Measurements from ENCODE around the gene CDHR2. TPM values are rescaled to one million over a fixed set of nuclear protein-coding genes. Genes with fewer than 3 reads are reported as not detected.

The CDHR2 gene
- total and polyA plus RNA-seq, 2 of the 13 experiments (the other 11 are each of a cell fraction or from before 2014, with no cell fraction given) = 17.9 to 20.9 TPM

DNA sequence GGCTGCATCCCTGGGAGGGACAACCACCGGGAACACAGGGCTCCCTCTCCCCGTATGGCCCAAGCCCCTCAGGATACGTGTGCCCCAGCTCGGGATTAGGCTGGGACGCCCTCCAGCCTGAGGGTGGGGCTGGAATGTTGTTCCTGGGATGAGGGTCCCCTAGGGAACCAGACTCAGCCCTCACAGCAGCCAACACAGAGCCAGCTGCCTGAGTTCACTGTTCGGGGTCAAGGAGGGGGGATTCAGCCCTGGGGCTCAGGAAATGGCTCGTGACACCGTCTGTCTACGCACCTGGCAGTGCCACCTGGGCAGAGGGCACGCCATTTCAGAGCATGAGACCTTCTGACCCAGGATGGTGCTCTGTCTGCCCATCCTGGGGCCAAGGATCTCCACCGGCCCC lies 20.8 kb upstream of the CDHR2 start:
- intact Hi-C loops (cut with micrococcal nuclease; ENCODE audit: unreplicated experiment) (no loop called here), in situ Hi-C loops (cut with HindIII; ENCODE audit: extremely low pct_ligation_motif_present, low pct_unique_long_range_greater_than_20kb) (loop anchor here (25.0 kb wide), 1 partner anchor 834 kb away; the partner anchor contains the start of genes LMAN2 and RGS14)
- peaks cover 23 to 41% of the 10 kb centered on the region in 2 experiments for H3K36me3 ChIP-seq (replicated peaks in 1 of 2; ENCODE audit: control insufficient read depth in 1 of 2, insufficient read depth in 2 of 2, low read length in 2 of 2)
- POLR2A ChIA-PET = interaction anchor here (0.6 kb wide), 1 partner anchor 8 kb away, joined by 3 read pairs; no protein-coding TSS in a partner anchor
- ATAC-seq (no peak), FAIRE-seq (no peak), DNase-seq (ENCODE audit: low spot score) (no peak)
- no peak overlapping the region for H3K4me3 ChIP-seq (replicated peaks in 1 of 3; ENCODE audit: insufficient read depth in 1 of 3, low read depth in 2 of 3, low read length in 3 of 3)
- CTCF ChIA-PET (ENCODE audit: low intra/inter-chr PET ratio, low total read pairs) = no interaction called here
- H4K20me1 ChIP-seq (ENCODE audit: insufficient read depth, low read length) = peaks cover 12% of the 10 kb centered on the region
- no peak overlapping the region for H3K4me2 ChIP-seq (ENCODE audit: low read depth, low read length)
- WGBS (ENCODE audit: low lambda C conversion rate) = 94% methylated on average over 8 of the region's 11 CpGs
- H3K27me3 ChIP-seq (ENCODE audit: control insufficient read depth in 1 of 2, insufficient read depth in 2 of 2, low read length in 2 of 2) = no peaks in the 10 kb centered on the region; a peak in 1 of 5 replicates
- H3K79me2 ChIP-seq (ENCODE audit: insufficient read depth, low read length) = peaks cover 7% of the 10 kb centered on the region
- H3K9ac ChIP-seq (ENCODE audit: insufficient read depth, low read depth, low read length) = no peak overlapping the region
- peaks cover 1% of the 10 kb centered on the region for H3K4me1 ChIP-seq (ENCODE audit: insufficient read depth, low read length)
- no peak overlapping the region for H2AFZ ChIP-seq (ENCODE audit: low read length)
- no peaks in the 10 kb centered on the region for H3K9me3 ChIP-seq (ENCODE audit: low read length)
- BruUV-seq (replicated peaks) = no TSS peak
- no peak overlapping the region for H3K27ac ChIP-seq (ENCODE audit: extremely low read length, insufficient read depth, low read length)
- TF ChIP-seq HNRNPL (IDR thresholded peaks at IDR 0.05; ENCODE audit: low read depth, low read length) (peak; percentile 72), AGO2 (optimal IDR thresholded peaks at IDR 0.05; ENCODE audit: low read depth, low read length) (peak; percentile 6), FOXP4 (CRISPR knock-in tag; IDR thresholded peaks at IDR 0.05) (no peak), TCF7 (IDR thresholded peaks at IDR 0.05; ENCODE audit: low read depth) (no peak)

GRCh38 chr5:176528761-176529115 lies 20.4 kb upstream of the CDHR2 start:
- H3K4me1 ChIP-seq (ENCODE audit: insufficient read depth, low read length) = peaks cover 6% of the 10 kb centered on the region
- TF ChIP-seq, protein P1, sequence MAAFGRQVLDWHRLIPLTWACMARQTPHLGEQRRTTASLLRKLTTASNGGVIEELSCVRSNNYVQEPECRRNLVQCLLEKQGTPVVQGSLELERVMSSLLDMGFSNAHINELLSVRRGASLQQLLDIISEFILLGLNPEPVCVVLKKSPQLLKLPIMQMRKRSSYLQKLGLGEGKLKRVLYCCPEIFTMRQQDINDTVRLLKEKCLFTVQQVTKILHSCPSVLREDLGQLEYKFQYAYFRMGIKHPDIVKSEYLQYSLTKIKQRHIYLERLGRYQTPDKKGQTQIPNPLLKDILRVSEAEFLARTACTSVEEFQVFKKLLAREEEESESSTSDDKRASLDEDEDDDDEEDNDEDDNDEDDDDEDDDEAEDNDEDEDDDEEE (CRISPR knock-in tag; IDR thresholded peaks at IDR 0.05) = no peak
- TF ChIP-seq HNRNPL (IDR thresholded peaks at IDR 0.05; ENCODE audit: low read depth, low read length) (0 out of 2 replicates have a peak, but pooled peaks have one; percentile 5), AGO2 (optimal IDR thresholded peaks at IDR 0.05; ENCODE audit: low read depth, low read length) (peak; percentile 15)
- no TSS peak for BruUV-seq (replicated peaks)
- peaks cover 16% of the 10 kb centered on the region for H4K20me1 ChIP-seq (ENCODE audit: insufficient read depth, low read length)
- H3K27me3 ChIP-seq (ENCODE audit: control insufficient read depth in 1 of 2, insufficient read depth in 2 of 2, low read length in 2 of 2) = no peaks in the 10 kb centered on the region
- in situ Hi-C loops (cut with HindIII; ENCODE audit: extremely low pct_ligation_motif_present, low pct_unique_long_range_greater_than_20kb) = loop anchor here (25.0 kb wide), 1 partner anchor 834 kb away; the partner anchor contains the start of genes LMAN2 and RGS14
- H3K4me2 ChIP-seq (ENCODE audit: low read depth, low read length) = no peak overlapping the region
- no peak for DNase-seq (ENCODE audit: low spot score)
- no peak for ATAC-seq
- ChIA-PET CTCF (ENCODE audit: low intra/inter-chr PET ratio, low total read pairs) (no interaction called here), POLR2A (no interaction called here)
- FAIRE-seq = no peak
- no peak overlapping the region for H3K4me3 ChIP-seq (replicated peaks in 1 of 3; ENCODE audit: insufficient read depth in 1 of 3, low read depth in 2 of 3, low read length in 3 of 3)
- H3K9ac ChIP-seq (ENCODE audit: insufficient read depth, low read depth, low read length) = no peak overlapping the region
- H3K36me3 ChIP-seq (replicated peaks in 1 of 2; ENCODE audit: control insufficient read depth in 1 of 2, insufficient read depth in 2 of 2, low read length in 2 of 2) = peaks cover 23 to 43% of the 10 kb centered on the region in 2 experiments
- no peak overlapping the region for H3K27ac ChIP-seq (ENCODE audit: extremely low read length, insufficient read depth, low read length)
- intact Hi-C loops (cut with micrococcal nuclease; ENCODE audit: unreplicated experiment) = no loop called here
- H3K9me3 ChIP-seq (ENCODE audit: low read length) = no peaks in the 10 kb centered on the region
- WGBS (ENCODE audit: low lambda C conversion rate) = 100% methylated on average over 1 of the region's 17 CpGs
- H2AFZ ChIP-seq (ENCODE audit: low read length) = no peak overlapping the region
- H3K79me2 ChIP-seq (ENCODE audit: insufficient read depth, low read length) = peaks cover 11% of the 10 kb centered on the region

Data from HepG2 (cell line).